EH (cell line): Measurements from ENCODE around the gene ANKS1A.
A peak's percentile ranks its signal among the peaks of the same experiment; 100 is the strongest.
"Not testable (repeated sequence)": the region's sequence is repeated elsewhere in the genome, so short reads cannot be mapped to it uniquely, and the experiment has no call there.

Experiments
- DNase-seq: peaks from one replicate; pipeline ENCODE4 v3.0.0-alpha.2; 2015; ENCODE audit warnings: low read depth

The ANKS1A gene

DNA sequence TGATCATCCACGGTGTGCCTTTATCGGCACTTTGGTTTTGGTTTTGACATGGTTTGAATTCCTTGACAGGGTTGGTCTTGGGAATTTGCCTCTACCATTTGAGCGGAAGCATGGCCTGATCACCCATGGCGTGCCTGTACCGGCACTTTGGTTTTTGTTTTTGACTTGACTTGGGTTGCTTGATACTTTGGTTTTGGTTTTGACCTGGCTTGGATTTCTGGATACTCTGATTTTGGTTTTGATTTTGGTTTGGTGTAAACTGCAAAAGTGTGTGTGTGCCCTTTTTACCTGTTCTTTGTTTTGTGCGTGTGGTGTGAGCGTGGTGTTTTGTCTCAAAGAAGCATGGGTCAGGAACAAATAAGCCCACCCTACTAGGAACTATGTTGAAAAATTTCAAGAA, 110.1 kb downstream of the ANKS1A start:
- not testable (repeated sequence) for DNase-seq

DNA sequence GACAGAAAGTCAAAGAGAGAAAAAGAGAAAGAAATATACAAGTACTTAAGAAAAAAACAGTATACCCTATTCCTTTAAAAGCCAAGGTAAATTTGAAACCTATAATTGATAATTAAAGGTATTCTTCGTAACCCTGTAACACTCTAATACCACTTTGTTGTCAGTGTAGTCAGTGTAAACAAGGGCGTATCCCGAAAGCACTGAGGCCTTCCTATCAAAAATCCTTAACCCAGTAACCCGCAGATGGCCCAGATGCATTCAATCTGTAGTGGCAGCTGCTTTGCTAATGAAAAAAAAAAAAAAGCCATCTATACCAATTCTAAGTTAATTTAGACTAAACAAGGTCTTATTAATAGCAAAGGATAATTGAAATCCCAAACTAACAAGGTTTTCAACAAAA, 110.9 kb downstream of the ANKS1A start:
- DNase-seq = not testable (repeated sequence)

DNA sequence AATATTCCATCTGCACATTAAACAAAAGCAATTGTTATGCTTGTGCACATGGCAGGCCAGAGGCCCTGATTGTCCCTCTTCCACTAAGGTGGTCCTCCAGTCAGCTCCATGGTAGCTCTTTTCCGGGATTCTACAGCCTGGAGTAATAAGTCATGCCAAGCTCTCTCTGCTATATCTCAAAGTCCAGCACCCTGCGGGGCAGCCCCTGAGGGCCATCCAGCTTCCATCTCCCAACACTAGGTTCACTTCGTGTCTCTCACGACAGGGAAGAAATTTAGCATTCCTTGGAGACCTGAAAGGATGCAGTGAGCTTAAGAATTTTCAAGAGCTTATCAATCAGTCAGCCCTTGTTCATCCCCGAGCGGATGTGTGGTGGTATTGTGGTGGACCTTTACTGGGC, 112.3 kb downstream of the ANKS1A start:
- not testable (repeated sequence) for DNase-seq

DNA sequence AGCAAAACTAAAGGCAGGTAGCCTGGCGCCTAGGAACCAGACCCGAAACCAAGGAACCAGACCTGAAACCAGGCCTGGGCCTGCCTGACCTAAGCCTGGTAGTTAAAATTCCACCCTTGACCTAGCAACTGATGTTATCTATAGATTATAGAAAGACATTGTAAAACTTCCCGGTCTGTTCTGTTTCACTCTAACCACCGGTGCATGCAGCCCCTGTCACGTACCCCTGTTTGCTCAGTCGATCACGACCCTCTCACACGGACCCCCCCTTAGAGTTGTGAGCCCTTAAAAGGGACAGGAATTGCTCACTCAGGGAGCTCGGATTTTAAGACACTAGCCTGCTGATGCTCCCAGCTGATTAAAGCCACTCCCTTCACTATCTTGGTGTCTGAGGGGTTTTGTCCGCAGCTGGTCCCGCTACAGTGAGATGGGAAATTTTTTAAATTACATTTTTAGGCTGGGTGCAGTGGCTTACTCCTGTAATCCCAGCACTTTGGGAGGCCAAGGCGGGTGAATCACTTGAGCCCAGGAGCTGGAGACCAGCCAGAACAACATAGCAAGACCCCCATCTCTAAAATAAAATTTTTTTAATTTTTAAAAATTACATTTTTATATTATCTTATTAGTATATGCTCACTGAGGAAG, 115.0 kb downstream of the ANKS1A start:
- not testable (repeated sequence) for DNase-seq

- peak; percentile 25 for DNase-seq
Measured at GRCh38 chr6:35007016-35007415, 118.0 kb downstream of the ANKS1A start.

GRCh38 chr6:35008858-35009257, 119.8 kb downstream of the ANKS1A start:
- no peak for DNase-seq

GRCh38 chr6:35011096-35012041, 122.3 kb downstream of the ANKS1A start:
- DNase-seq = peak; percentile 73

DNA sequence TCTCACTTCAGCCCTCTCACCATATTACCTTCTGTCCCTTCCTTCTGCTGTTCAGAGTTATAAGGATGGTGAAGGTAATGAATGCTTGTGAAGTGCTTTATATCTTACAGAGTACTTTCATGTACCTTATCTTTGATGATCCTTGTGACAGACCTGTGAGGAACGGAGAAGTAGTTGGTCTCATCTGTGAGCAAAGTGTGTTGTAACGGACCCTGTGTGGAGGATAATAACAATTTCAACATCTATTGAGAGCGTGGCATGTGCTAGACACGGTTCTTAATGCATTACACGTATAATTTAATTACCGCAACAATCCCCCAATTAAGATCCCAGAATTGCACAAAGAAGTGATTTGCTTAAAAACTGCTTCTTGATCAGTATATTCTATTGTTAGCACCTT, 124.6 kb downstream of the ANKS1A start:
- DNase-seq = no peak

DNA sequence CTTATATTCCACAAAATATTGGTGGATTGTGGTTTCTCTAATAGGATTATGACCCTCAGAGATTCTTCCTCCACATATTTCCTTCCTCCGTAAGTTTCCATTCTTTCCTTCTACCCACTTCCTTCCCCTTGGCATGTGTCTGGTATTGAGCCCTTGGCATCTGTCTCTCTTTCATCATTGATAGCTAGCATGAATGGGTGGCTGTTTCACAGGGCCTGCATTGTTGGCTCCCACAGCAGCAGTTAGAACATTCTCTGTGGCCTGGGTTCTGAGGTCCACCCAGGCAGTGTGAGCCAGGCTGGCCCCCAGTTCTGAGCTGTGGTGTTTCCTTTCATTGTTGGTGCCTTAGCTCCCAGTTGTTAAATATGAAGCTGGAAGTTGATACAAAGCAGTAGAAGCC, 125.3 kb downstream of the ANKS1A start:
- no peak for DNase-seq

DNA sequence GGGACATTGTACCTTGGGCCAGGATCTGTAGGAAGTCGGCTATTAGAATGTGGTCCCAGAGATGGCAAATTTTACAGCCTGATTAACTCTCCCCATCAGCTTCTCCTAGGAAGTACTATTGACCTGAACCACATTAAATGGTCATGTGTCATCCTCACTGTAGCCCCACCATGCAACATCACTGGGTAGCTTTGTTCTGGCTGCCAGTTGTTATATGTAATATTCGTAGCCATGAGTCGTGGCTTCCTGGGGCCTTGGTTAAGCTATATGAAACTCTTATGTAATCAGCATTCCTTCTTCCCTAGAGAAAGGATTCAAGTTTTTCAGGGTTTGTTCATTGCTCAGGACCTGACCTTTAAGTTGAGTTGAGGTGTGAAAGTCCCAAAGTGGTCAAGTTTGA, 125.7 kb downstream of the ANKS1A start:
- peak; percentile 87 for DNase-seq

DNA sequence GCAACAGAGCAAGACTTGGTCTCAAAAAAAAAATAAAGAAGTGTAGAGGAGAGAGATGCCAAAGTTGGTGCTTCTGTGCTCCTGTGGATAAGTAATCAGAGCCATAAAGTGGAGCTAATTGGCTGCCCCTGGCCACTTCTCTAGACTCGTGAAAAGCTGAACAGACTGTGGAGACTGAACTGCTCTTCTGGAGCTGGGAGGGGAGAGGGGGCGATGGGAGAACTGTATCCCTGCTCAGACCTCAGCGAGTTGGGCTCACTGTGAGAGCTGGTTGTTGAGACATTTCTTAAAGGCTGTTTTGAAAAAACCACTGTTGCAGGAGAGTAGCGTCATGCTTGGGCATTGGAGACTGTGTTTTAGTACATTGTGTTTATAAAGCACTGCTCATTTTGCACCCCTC, 126.4 kb downstream of the ANKS1A start:
- DNase-seq = no peak

DNA sequence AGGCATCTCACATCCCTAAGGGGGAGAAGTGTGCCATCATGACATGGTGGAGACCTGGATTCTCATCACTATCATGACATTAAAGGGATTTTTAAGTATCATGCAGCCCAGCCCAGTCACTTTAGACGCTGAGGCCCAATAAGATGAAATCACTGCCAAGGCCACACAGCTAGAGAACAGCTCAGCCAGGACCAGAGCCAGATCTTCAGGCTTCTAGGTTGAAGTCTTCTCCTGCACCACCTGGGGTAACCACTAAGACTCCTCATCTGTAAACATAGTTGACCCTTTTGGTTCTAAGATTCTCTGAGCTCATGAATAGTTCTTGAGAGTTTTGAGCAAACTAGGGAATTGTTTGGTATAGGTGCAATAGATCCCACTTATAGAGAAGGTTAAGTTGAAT, 126.9 kb downstream of the ANKS1A start:
- peak; percentile 24 for DNase-seq

DNA sequence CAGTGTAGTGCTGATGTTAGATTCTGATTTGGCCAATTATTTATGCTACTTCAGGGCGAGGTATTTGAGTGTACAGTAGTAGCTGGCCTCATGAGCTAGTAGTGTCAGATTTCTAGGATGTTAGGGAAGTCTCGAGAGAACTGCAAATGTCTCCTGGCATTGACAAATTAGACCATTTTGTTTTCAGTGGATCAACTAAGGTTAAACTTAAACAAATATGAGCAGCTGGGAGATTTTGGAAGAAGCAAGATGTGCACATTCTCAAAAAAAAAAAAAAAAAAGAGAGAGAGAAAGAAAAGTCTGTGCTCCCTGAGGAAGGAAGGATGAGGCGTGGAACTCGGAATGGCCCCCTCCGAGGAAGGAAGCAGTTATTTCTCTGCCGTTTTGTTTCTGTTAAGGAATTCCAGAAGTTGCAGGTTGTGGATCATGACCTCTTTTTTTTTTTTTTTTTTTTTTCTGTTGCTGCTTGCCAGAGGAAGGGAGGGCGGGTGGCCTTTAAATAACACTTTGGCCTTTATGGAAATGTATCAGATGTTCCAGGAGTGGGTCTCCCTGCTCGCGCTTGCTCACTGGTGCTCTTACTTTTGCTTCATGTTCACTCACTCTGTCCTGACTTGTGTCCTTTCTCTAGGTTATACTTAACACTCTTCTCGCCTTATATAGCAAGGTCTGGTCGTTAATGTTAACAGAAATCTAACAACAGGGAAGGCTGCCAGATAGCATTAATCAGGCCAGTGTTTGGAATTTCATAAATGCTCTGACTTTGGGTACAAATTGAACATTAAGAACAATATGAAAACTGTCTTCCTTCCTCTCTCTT, 127.7 kb downstream of the ANKS1A start:
- DNase-seq = peak; percentile 76

DNA sequence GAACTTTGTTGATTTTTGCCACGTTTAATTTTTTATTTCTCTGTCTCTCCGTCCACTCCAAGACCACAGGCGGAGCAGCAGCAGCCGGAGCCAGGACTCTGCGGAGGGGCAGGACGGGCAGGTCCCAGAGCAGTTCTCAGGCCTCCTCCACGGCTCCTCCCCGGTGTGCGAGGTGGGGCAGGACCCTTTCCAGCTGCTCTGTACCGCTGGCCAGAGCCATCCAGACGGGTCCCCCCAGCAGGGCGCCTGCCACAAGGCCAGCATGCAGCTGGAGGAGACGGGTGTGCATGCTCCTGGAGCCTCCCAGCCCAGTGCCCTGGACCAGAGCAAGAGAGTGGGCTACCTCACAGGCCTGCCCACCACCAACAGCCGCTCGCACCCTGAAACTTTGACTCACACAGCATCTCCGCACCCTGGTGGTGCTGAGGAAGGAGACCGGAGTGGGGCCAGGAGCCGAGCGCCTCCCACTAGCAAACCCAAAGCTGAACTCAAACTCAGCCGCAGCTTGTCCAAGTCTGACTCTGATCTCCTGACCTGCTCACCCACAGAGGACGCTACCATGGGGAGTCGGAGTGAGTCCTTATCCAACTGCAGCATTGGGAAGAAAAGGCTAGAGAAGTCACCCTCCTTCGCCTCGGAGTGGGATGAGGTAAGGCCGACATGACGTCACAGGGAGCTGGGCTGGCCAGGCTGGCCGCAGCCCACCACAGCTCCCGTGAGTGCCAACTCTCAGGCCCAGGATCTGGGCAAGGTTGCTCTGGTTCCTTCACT, 128.5 kb downstream of the ANKS1A start:
- no peak for DNase-seq

DNA sequence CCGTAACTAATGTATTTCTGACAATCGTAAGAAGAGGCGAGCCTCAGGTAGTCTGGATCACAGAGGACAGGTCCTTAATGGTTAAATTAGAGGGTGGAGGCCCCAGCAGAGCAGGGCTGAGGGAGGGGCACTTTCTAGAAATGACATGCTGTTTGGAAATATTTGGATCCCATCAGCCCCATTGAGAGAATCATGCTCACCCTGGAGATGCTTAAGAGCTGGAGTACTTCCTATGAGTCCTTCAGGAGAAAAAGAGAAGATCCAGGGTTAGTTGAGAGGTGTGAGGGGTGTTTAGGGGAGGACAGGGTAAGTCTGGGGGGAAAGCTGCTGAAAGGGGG, 129.1 kb downstream of the ANKS1A start:
- no peak for DNase-seq

- DNase-seq = no peak
Measured at GRCh38 chr6:35018746-35019145, 129.7 kb downstream of the ANKS1A start.

DNA sequence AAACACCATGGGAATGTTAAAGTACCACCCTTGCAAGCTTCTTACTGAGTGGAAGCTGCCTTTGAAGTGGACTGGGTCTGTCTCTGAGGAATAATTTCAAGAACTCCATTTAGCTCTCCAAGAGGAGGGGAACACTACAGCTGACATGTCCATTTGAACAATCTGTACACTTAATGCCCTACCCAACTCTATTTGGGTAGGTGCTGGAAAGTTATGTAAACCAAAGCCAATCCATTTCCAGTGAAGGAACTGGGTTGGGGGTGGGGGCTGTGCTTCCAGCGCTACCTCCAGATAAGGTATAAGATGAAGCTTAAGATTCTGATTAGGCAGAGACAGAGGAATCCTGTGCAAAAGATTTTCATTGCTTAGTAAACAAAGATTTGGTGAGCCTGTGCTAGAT, 130.1 kb downstream of the ANKS1A start:
- no peak for DNase-seq

GRCh38 chr6:35019831-35020230, 130.8 kb downstream of the ANKS1A start:
- DNase-seq = no peak

DNA sequence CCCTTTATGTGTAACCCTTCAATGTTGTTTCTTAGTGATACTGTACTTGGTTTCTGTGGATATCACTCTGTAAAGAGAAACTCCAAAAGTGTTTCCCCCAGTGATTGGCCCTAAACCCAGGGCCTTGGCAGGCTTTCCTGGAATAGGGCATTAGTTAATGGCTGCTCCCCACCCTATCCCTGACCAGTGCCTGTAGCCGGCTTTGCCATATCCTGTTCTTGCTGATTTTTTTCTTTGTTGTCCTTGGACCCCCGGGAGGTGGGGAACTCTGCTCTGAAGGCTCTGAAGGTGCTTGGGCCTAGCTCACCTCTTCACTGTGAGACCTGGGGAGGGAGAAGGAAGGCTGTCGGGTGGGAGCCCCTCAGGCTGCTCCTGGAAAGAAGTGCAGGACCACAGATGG, 131.9 kb downstream of the ANKS1A start:
- DNase-seq = no peak

- no peak for DNase-seq
Measured at GRCh38 chr6:35023091-35024000, 134.3 kb downstream of the ANKS1A start.

DNA sequence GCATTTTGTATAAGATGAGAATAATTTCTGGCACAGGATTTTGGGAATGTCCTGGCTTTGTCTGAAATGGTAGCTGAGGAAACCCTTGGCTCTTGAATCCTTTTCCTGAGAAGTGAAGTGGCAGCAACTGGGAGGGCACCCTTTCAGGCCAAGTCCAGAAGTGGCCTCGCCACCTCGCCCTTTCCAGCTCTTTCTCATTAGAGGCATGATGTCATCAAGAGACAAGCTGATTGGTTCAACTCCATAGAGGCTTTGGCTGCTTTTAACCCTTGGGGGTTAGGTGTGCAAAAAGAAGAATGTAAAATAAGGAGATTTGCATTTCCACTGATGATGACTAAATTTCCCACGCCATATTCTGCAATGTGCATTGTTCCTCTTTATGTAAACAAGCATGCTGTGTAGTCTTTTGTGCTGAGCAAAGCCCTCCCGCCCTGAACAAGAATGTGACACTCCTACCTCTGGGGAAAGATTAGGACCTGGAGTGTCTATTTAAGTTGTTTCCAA, 135.5 kb downstream of the ANKS1A start:
- peak; percentile 66 for DNase-seq
